Hypothalamus (tissue), 51 donors: ENCODE results near the gene KRT6A.
"Not testable (repeated sequence)": the region's sequence is repeated elsewhere in the genome, so short reads cannot be mapped to it uniquely, and the experiment has no call there.

Source experiments
- DNase-seq, 51 donors: peaks; one replicate each; lab custom pipeline; 2025; lab: John Stamatoyannopoulos, UW

KRT6A gene

GRCh38 chr12:52477651-52478050 lies 15.4 kb downstream of the KRT6A start:
- DNase-seq: no peak

- no peak for DNase-seq
These were observed 18.8 kb downstream of the KRT6A start for GRCh38 chr12:52474212-52474611.

- DNase-seq: no peak
These were observed 19.3 kb downstream of the KRT6A start, which contains the start of gene KRT6C for GRCh38 chr12:52473768-52474167. KRT6C (minus strand) TSS chr12:52473805; CDS start chr12:52473737, 68 bp downstream.

GRCh38 chr12:52469853-52470252 lies 23.2 kb downstream of the KRT6A start:
- no peak for DNase-seq

GRCh38 chr12:52464897-52465296 lies 28.2 kb downstream of the KRT6A start:
- no peak for DNase-seq

- no peak for DNase-seq
These were observed 31.4 kb downstream of the KRT6A start for GRCh38 chr12:52461693-52462092.

- DNase-seq: no peak
These were observed 34.2 kb downstream of the KRT6A start for GRCh38 chr12:52458861-52459260.

- DNase-seq: no peak
These were observed 37.2 kb downstream of the KRT6A start for GRCh38 chr12:52455821-52456220.

- DNase-seq: peak in 2 of 51 donors; percentile 4 to 11
These were observed 38.5 kb downstream of the KRT6A start for GRCh38 chr12:52454411-52455201.

- DNase-seq: no peak
These were observed 41.0 kb downstream of the KRT6A start, which contains the start of gene KRT6B for GRCh38 chr12:52452101-52452500. KRT6B (minus strand) TSS chr12:52452146; CDS start chr12:52452078, 68 bp downstream.

- no peak for DNase-seq
These were observed 44.8 kb downstream of the KRT6A start for GRCh38 chr12:52448228-52448627.

GRCh38 chr12:52447196-52447595 lies 45.9 kb downstream of the KRT6A start:
- DNase-seq: not testable (repeated sequence)

GRCh38 chr12:52446367-52447045 lies 46.6 kb downstream of the KRT6A start:
- DNase-seq: no peak

GRCh38 chr12:52445876-52446275 lies 47.2 kb downstream of the KRT6A start:
- DNase-seq: no peak

- no peak for DNase-seq
These were observed 48.1 kb downstream of the KRT6A start for GRCh38 chr12:52444647-52445595.

GRCh38 chr12:52443966-52444365 lies 49.1 kb downstream of the KRT6A start:
- no peak for DNase-seq

- DNase-seq: no peak
These were observed 50.4 kb downstream of the KRT6A start for GRCh38 chr12:52442600-52443061.

- DNase-seq: no peak
These were observed 51.6 kb downstream of the KRT6A start for GRCh38 chr12:52441320-52441911.

GRCh38 chr12:52440821-52441319 lies 52.2 kb downstream of the KRT6A start:
- DNase-seq: no peak

- DNase-seq: no peak
These were observed 53.2 kb downstream of the KRT6A start for GRCh38 chr12:52439845-52440244.
